Measurements from ENCODE around the gene DNAJC5G. TPM values are rescaled to one million over a fixed set of nuclear protein-coding genes. Genes with fewer than 3 reads are reported as not detected.
"Not testable (repeated sequence)": the region's sequence is repeated elsewhere in the genome, so short reads cannot be mapped to it uniquely, and the experiment has no call there.

DNAJC5G gene
- total RNA-seq, 4 donors from 2014 or later: not detected

DNA sequence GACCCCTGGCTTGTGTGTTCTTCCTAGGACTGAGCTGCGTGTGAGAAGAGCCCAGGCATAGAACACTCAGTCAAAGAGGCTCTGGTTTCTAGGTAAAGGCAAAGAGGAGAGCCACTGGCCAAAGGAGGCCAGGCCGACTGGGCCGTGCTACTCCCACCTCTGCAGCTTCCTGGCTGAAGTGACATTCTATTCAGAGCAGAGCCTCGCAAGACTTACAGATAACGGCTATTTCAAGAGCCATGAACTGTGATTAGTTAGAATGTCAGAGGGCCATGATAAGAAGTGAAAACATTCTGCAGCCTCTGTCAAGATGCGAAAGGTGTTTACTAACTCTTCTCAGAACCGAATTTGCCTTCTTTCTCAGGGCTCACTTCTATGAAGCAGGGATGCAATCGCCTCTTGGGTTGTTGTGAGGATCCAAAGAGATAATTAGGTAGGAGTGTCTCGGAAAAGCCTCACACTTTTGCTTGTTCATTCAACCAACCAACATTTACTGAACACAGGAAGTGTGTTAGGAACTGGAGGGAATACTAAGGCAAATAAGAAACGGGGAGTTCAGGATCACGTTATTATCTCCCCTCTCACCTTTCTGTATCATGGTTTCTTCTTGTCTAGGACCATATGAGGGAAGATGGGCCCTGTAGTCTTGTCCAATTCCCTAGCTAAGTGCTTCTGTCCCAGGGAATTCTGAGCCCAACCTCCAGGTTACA is 3.4 kb upstream of the DNAJC5G start:
- H3K27ac ChIP-seq: no peak overlapping the region
- H3K36me3 ChIP-seq: no peaks in the 10 kb centered on the region
- H3K4me3 ChIP-seq: no peak overlapping the region
- H3K4me1 ChIP-seq: no peaks in the 10 kb centered on the region
- no peak for DNase-seq (ENCODE audit: low spot score in 2 of 2)
- WGBS: 74% methylated on average over 11 of the region's 11 CpGs
- H3K27me3 ChIP-seq: peaks cover 28% of the 10 kb centered on the region
- H3K9me3 ChIP-seq: no peaks in the 10 kb centered on the region
- TF ChIP-seq POLR2A (IDR thresholded peaks at IDR 0.05) (no peak), POLR2AphosphoS5 (IDR thresholded peaks at IDR 0.05) (no peak), EP300 (IDR thresholded peaks at IDR 0.05) (no peak)
- TF ChIP-seq, protein P1, sequence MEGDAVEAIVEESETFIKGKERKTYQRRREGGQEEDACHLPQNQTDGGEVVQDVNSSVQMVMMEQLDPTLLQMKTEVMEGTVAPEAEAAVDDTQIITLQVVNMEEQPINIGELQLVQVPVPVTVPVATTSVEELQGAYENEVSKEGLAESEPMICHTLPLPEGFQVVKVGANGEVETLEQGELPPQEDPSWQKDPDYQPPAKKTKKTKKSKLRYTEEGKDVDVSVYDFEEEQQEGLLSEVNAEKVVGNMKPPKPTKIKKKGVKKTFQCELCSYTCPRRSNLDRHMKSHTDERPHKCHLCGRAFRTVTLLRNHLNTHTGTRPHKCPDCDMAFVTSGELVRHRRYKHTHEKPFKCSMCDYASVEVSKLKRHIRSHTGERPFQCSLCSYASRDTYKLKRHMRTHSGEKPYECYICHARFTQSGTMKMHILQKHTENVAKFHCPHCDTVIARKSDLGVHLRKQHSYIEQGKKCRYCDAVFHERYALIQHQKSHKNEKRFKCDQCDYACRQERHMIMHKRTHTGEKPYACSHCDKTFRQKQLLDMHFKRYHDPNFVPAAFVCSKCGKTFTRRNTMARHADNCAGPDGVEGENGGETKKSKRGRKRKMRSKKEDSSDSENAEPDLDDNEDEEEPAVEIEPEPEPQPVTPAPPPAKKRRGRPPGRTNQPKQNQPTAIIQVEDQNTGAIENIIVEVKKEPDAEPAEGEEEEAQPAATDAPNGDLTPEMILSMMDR (IDR thresholded peaks at IDR 0.05): no peak

DNA sequence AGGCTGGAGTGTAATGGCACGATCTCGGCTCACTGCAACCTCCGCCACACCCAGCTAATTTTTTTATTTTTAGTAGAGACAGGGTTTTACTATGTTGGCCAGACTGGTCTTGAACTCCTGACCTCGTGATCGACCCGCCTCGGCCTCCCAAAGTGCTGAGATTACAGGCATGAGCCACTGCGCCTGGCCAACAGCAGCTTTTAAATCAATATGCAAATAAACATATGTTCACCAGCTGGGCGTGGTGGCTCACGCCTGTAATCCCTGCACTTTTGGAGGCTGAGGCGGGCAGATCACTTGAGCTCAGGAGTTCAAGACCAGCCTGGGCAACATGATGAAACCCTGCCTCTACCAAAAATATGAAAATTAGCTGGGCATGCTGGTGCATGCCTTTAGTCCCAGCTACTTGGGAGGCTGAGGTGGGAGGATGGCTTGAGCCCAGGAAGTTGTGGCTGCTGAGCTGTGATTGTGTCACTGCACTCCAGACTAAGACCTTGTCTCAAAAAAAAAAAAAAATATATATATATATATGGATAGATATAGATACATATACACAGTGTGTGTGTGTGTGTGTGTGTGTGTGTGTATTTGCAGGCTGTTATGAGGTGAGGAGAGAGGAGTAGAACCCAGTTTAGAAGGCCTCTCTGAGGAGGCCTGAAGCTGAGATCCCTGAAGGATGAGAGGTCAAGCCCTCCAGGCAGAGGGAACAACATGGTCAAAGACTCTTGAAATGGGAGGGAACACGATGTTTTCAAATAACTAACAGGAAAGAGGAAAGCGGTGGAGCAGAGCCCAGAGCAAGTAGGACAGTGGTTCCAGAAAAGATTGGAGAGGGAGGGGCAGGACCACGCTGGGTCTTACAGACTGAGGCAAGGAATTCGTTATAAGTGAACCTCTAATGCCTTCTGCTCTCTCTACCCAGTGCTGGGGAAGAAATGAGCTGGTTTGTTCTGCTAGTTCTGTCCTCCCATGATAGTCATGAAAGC is 2.4 kb upstream of the DNAJC5G start:
- H3K27me3 ChIP-seq: peaks cover 35% of the 10 kb centered on the region
- not testable (repeated sequence) for H3K4me1 ChIP-seq; H3K27ac ChIP-seq; H3K9me3 ChIP-seq; DNase-seq (ENCODE audit: low spot score in 2 of 2); H3K36me3 ChIP-seq; H3K4me3 ChIP-seq
- 69% methylated on average over 15 of the region's 15 CpGs for WGBS

DNA sequence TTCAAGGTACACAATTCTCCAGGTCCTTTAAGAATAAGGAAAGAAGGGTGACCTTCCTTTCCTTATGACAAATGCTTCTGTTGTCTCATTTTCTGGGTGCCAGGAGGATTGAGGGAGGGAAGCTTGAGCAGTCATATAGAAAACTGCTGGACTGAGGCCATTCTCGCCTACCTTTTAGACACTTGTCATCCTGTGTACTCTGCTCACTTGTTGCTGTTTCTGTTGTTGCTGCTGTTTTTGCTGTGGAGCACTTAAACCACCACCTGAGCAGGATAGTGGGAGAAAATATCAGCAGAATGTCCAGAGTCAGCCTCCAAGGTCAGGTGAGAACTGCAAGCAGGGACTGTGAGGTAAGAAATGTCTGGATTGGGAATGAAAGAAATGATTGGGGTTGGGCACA is 2.8 kb downstream of the DNAJC5G start:
- TF ChIP-seq, protein P1 (IDR thresholded peaks at IDR 0.05): no peak
- no peak for TF ChIP-seq POLR2AphosphoS5 (IDR thresholded peaks at IDR 0.05)
- DNase-seq (ENCODE audit: low spot score in 2 of 2): no peak
- no peaks in the 10 kb centered on the region for H3K9me3 ChIP-seq
- peaks cover 14% of the 10 kb centered on the region for H3K27me3 ChIP-seq
- H3K4me1 ChIP-seq: no peaks in the 10 kb centered on the region
- H3K27ac ChIP-seq: no peak overlapping the region
- WGBS: 77% methylated on average over 1 of the region's 1 CpG
- no peak overlapping the region for H3K4me3 ChIP-seq
- no peaks in the 10 kb centered on the region for H3K36me3 ChIP-seq

DNA sequence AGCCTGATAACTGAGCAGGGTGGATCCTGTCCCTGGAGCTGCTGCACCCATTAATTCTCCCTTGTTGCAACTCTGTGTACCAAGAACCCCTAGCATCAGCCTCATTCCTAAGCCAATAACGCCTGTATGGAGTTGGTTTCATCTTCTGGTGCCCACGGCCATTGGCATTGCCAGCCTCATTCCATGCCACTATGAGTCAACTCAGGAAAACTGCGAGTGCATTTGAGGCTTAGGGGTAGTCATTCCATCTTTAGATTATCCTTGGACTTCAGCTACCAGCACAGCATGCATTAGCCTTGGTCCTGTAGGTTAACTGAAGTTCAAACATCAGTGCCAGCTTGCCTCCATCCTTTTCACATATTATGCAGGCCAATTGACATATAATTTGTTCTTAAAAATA is 5.6 kb downstream of the DNAJC5G start:
- H3K27me3 ChIP-seq: peaks cover 10% of the 10 kb centered on the region
- H3K36me3 ChIP-seq: no peaks in the 10 kb centered on the region
- H3K4me1 ChIP-seq: no peaks in the 10 kb centered on the region
- no peaks in the 10 kb centered on the region for H3K9me3 ChIP-seq
- H3K4me3 ChIP-seq: no peak overlapping the region
- H3K27ac ChIP-seq: no peak overlapping the region
- 79% methylated on average over 3 of the region's 3 CpGs for WGBS
- TF ChIP-seq POLR2A (IDR thresholded peaks at IDR 0.05): no peak
- DNase-seq (ENCODE audit: low spot score in 2 of 2): no peak

DNA sequence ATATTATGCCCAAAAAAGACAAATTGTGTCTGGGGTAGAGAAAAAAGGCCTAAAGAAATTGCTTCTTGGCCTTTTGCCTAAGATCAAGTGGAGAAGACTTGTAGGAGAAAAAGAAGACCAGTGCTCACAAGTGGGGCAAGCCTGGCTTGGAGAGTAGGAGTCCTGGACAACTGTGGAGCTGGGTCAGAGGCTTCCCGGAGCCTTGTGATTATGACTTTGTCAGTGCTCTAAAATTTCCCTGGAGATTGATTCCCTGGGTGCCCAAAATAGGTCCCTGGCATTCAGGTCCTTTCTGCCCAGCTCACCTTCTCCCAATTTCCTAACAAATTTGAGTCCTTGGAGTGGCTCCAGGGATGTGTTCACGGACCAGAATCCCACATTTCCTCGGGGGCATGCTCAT is 6.2 kb downstream of the DNAJC5G start:
- Histone ChIP-seq H3K4me1 (no peaks in the 10 kb centered on the region), H3K27me3 (peaks cover 10% of the 10 kb centered on the region), H3K4me3 (no peak overlapping the region), H3K36me3 (no peaks in the 10 kb centered on the region), H3K9me3 (no peaks in the 10 kb centered on the region), H3K27ac (no peak overlapping the region)
- DNase-seq (ENCODE audit: low spot score in 2 of 2): no peak
- WGBS: 72% methylated on average over 3 of the region's 3 CpGs
- TF ChIP-seq POLR2AphosphoS5 (IDR thresholded peaks at IDR 0.05) (no peak), EP300 (IDR thresholded peaks at IDR 0.05) (no peak), POLR2A (IDR thresholded peaks at IDR 0.05) (no peak)
- TF ChIP-seq, protein P1 (IDR thresholded peaks at IDR 0.05): no peak

DNA sequence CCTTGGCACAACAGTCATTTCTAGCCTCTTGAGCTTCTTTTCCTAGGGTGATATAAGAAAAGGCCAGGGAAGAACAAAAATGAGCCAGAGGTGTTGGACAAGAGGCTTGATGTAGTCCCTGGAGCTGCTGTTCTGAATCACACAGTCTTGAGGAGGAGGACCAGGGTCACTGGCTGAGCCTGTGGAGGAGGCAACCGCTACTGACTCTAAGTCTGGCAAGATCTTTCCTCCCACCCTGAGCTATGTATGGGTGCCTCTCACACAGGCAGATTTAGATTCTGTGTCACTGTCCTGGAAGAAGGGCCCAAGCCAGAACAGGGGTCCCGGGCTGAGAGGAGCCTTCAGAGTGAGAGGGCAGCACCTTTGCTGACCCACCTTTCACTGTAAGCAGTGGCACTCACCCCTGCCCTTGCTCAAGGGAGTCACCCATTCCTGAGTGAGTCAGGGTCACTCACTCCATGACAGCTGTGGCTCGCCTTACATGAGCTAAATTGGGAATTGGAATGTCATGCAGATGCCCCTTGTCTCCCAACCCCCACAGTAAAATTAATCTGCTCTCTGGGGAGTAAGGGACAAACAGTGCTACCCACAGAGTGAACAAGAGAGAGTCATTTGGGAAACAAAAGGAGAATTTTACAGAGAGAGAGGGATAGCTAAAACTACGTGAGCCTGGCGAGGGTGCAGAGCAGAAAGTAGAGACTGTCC is 6.8 kb downstream of the DNAJC5G start, which contains the start of gene TRIM54:
TRIM54 (plus strand) TSS at position 575 of the 705 bp plus-strand sequence. CDS start 303 bp downstream, outside the sequence.
- Histone ChIP-seq H3K27me3 (peaks cover 9% of the 10 kb centered on the region), H3K4me3 (no peak within 1 kb of the TSS), H3K4me1 (no peaks in the 10 kb centered on the region), H3K27ac (no peak within 1 kb of the TSS), H3K36me3 (no peaks in the 10 kb centered on the region), H3K9me3 (no peaks in the 10 kb centered on the region)
- WGBS: 74% methylated on average over 4 of the region's 5 CpGs
- DNase-seq (ENCODE audit: low spot score in 2 of 2): no peak
- TF ChIP-seq EP300 (IDR thresholded peaks at IDR 0.05): no peak
- TF ChIP-seq, protein P1 (IDR thresholded peaks at IDR 0.05): no peak
- no peak for TF ChIP-seq POLR2AphosphoS5 (IDR thresholded peaks at IDR 0.05)
- no peak for TF ChIP-seq POLR2A (IDR thresholded peaks at IDR 0.05)
